Peyer's patch (tissue), 4 donors: ENCODE results near the gene HAPLN2. TPM values are rescaled to one million over a fixed set of nuclear protein-coding genes. Genes with fewer than 3 reads are reported as not detected.

Experiments used
- DNase-seq, 3 donors: peaks; one replicate each; pipeline ENCODE4 v3.0.0-alpha.2; 2017 to 2019
- H3K27ac ChIP-seq, 4 donors: fragments of 200-600 bp; sonication (generic); one replicate each; pipeline ENCODE4 v1.5.1; 2016 to 2019
- H3K27me3 ChIP-seq, 2 donors: fragments of 200-600 bp; sonication (generic); one replicate each; pipeline ENCODE4 v1.5.1; 2019
- H3K36me3 ChIP-seq, 3 donors: fragments of 200-600 bp; sonication (generic); one replicate each; pipeline ENCODE4 v1.5.1; 2016 to 2019
- H3K4me1 ChIP-seq, 4 donors: fragments of 200-600 bp; sonication (generic); one replicate each; pipeline ENCODE4 v1.5.1; 2016 to 2019
- H3K4me3 ChIP-seq, 4 donors: fragments of 200-600 bp; sonication (generic); 1 replicate in 3 of 4; 2 replicates in 1 of 4; pipeline ENCODE4 v1.5.1; 2016 to 2019; ENCODE audit warnings: mild to moderate bottlenecking in 1 of 4
- H3K9me3 ChIP-seq, 4 donors: fragments of 200-600 bp; sonication (generic); one replicate each; pipeline ENCODE4 v1.5.1; 2016 to 2019; ENCODE audit warnings: mild to moderate bottlenecking in 1 of 4
- POLR2A ChIP-seq, 2 donors: fragments of 450-650 bp; IDR thresholded peaks; one replicate each; pipeline ENCODE4 v1.5.1; 2017; ENCODE audit warnings: antibody characterized with exemption in 2 of 2, mild to moderate bottlenecking in 2 of 2, moderate library complexity in 2 of 2
- total RNA-seq, 4 donors: library from RNA; depleted of rRNA; stranded (reverse); fragments of >200 nt; gene quantifications; one replicate each; pipeline ENCODE4 v1.1.0, GENCODE V29; 2016
- TF ChIP-seq, protein P1 (sequence below), 6 experiments: fragments of 450-650 bp in 4 of 6; fragments of 200-600 bp in 2 of 6; sonication (generic) in 1 of 6; IDR thresholded peaks; one replicate each; pipeline ENCODE4 v1.5.1; 2017 to 2019; ENCODE audit warnings: antibody characterized with exemption in 6 of 6, mild to moderate bottlenecking in 3 of 6, moderate library complexity in 1 of 6

Gene HAPLN2
- total RNA-seq, 4 donors from 2014 or later: 1.9 to 2.2 (median 2.1) TPM; not detected in 1

DNA sequence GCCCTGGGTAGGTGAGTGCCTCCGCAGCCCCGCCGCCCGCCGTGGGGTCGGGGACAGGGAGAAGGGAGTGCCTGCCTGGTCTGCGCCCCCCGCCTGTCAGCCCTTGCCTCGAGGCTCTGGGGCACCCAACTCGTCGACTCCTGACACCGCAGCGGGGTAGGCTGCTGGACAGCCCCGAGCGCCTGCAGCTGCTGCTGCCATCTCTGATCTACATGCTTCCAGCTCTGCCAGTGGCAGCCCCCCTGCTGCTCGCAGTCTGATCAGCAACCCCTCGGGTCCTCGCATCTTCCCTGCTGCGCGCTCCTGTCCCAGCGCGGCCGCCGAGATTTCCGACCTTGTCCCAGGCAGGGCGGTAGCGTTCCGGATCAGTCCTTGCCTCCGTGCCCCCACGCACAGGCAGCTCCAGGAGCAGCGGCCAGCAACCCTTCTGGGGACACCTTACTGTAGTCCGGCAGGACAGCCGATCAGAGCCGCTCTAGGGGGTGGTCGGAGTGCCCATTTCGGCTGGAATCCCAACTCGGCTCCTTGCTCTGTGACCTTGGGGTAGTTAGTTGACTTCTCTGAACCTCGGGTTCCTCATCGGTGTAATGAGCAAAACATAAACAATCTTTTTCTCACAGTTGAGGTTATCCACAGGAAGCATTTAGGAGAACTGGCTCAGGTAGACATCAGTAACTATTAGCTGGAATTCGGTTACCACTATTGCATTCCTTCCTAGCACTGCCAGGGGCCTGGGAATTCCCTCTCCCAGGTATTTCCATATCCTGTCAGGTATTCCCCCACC is 23.2 kb downstream of the HAPLN2 start:
- TF ChIP-seq, protein P1, sequence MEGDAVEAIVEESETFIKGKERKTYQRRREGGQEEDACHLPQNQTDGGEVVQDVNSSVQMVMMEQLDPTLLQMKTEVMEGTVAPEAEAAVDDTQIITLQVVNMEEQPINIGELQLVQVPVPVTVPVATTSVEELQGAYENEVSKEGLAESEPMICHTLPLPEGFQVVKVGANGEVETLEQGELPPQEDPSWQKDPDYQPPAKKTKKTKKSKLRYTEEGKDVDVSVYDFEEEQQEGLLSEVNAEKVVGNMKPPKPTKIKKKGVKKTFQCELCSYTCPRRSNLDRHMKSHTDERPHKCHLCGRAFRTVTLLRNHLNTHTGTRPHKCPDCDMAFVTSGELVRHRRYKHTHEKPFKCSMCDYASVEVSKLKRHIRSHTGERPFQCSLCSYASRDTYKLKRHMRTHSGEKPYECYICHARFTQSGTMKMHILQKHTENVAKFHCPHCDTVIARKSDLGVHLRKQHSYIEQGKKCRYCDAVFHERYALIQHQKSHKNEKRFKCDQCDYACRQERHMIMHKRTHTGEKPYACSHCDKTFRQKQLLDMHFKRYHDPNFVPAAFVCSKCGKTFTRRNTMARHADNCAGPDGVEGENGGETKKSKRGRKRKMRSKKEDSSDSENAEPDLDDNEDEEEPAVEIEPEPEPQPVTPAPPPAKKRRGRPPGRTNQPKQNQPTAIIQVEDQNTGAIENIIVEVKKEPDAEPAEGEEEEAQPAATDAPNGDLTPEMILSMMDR (IDR thresholded peaks at IDR 0.05): no peak
- no peak for TF ChIP-seq POLR2A (IDR thresholded peaks at IDR 0.05)
- Histone ChIP-seq H3K27ac (no peak overlapping the region), H3K4me3 (peak overlapping the region in 3 of 4 donors; percentile 41 to 43 (median 42)), H3K4me1 (peaks cover 0 to 15% (median 11%) of the 10 kb centered on the region in 4 donors), H3K27me3 (peaks cover 0 to 17% of the 10 kb centered on the region in 2 donors), H3K9me3 (no peaks in the 10 kb centered on the region), H3K36me3 (no peaks in the 10 kb centered on the region)
- DNase-seq: no peak

DNA sequence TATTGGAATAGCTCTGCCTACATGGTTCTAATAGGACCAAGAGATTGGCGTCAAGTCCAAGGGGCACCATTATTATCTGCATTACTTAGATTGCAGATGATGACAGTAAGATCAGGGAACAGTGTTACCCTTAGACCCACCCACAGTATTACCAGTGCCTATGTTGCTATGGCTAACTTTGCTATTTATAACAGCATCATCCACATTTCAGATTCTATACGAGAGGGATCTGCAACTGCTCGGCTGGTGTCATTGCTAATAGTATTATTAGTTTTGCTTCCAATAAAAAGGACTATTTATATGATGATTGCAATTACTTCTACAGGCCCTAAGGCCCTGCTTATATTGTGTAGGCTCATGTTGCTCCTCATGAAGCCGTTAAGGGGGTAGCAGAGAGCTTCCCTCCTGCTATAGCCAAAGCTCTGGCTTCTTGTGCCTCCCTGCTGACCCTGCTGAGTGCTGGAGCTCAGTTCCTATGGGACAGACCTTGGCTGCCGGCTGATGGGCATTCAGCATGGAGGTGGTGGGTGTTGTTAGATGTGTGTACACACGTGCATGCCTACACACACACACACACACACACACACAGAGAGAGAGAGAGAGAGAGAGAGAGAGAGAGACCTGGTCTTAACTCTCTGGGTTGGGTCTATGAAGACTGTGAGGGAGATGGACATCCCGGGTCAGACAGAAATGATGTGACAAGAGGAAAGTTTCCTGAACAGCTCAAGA is 24.0 kb downstream of the HAPLN2 start:
- H3K36me3 ChIP-seq: no peaks in the 10 kb centered on the region
- no peak overlapping the region for H3K4me3 ChIP-seq
- H3K4me1 ChIP-seq: peaks cover 0 to 15% (median 11%) of the 10 kb centered on the region in 4 donors
- DNase-seq: no peak
- TF ChIP-seq, protein P1 (IDR thresholded peaks at IDR 0.05): no peak
- no peak for TF ChIP-seq POLR2A (IDR thresholded peaks at IDR 0.05)
- H3K27me3 ChIP-seq: peaks cover 0 to 17% of the 10 kb centered on the region in 2 donors
- H3K9me3 ChIP-seq: no peaks in the 10 kb centered on the region
- H3K27ac ChIP-seq: no peak overlapping the region

DNA sequence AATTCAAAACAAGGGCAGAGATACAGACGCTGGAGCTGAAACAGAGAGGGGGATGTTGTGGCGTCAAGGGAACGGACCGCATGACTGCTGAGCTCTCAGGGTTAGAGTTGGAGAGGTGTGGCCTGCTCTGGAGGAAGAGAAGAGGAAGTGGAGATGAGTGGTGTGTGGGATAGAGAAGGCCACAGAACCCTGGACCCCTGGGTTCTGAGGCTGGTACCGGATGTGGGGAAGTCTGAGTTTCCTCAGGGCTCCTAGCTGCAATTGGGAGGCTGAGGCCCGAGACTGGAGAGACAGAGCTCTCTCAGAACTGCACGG is 24.5 kb downstream of the HAPLN2 start:
- H3K4me1 ChIP-seq: peaks cover 0 to 15% (median 11%) of the 10 kb centered on the region in 4 donors

DNA sequence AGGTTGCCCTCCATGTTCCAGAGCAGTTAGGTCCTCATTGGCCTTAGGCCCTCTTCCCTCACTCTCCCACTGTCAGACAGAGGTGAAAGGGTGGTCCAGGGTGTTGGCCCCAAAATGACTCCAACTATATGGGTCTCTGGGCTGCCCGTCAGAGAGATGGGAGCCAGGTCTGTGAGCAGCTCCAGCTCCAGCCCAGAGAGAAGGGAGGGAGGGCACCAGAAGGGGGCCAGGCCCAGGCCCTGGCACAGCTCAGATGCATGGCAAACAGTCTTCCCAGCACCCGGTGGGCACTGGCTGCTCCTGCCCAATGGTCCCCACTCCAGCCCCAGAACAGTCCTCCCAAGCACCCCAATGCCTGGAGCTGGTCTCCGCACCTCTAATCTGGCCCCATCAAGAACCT is 24.9 kb downstream of the HAPLN2 start:
- Histone ChIP-seq H3K36me3 (no peaks in the 10 kb centered on the region), H3K27me3 (peaks cover 0 to 17% of the 10 kb centered on the region in 2 donors), H3K4me1 (peaks cover 0 to 15% (median 11%) of the 10 kb centered on the region in 4 donors), H3K27ac (no peak overlapping the region), H3K4me3 (no peak overlapping the region), H3K9me3 (no peaks in the 10 kb centered on the region)
- TF ChIP-seq POLR2A (IDR thresholded peaks at IDR 0.05): no peak
- TF ChIP-seq, protein P1 (IDR thresholded peaks at IDR 0.05): no peak
- no peak for DNase-seq

More for the DNA sequence above, 24.5 kb downstream of the HAPLN2 start:
- TF ChIP-seq POLR2A (IDR thresholded peaks at IDR 0.05): no peak
- TF ChIP-seq, protein P1 (IDR thresholded peaks at IDR 0.05): no peak
- Histone ChIP-seq H3K36me3 (no peaks in the 10 kb centered on the region), H3K4me3 (no peak overlapping the region), H3K9me3 (no peaks in the 10 kb centered on the region), H3K27me3 (peaks cover 0 to 17% of the 10 kb centered on the region in 2 donors), H3K27ac (no peak overlapping the region)
- no peak for DNase-seq

DNA sequence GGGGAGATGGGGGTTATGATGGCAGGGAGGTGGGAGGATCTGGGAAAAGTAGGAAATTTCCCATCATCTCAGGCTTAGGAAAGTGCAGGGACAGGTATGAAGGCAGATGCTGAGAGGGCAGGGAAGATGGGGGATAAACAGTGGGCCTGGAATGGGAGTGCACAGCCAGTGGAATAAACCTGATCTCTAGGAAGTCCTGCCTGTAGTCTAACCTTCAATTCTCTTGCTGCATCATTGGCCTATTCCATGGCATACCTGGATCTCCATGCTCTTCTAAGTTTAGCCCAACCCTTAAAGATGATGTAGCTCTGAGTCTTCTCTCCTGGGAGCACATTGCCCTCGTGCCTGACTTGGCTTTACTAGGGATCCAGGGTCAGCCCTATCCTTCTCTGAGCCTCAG is 25.4 kb downstream of the HAPLN2 start:
- Histone ChIP-seq H3K27me3 (peaks cover 0 to 17% of the 10 kb centered on the region in 2 donors), H3K4me3 (no peak overlapping the region), H3K4me1 (peaks cover 0 to 15% (median 11%) of the 10 kb centered on the region in 4 donors), H3K36me3 (no peaks in the 10 kb centered on the region), H3K9me3 (no peaks in the 10 kb centered on the region), H3K27ac (no peak overlapping the region)
- TF ChIP-seq, protein P1 (IDR thresholded peaks at IDR 0.05): no peak
- TF ChIP-seq POLR2A (IDR thresholded peaks at IDR 0.05): no peak
- DNase-seq: no peak
